ENCODE data around the gene CISH. TPM values are rescaled to one million over a fixed set of nuclear protein-coding genes. Genes with fewer than 3 reads are reported as not detected.

The CISH gene
- total and polyA plus RNA-seq, 2 of the 4 experiments (the other 2 are of a cell fraction) = 0.90 to 4.0 TPM

- CTCF ChIA-PET = interaction anchor here (0.8 to 3.3 kb wide), 5 partner anchors 11 to 43 kb away, joined by 3 to 20 read pairs (median 6); partner anchors contain the start of gene HEMK1
- ATAC-seq (ENCODE audit: low read depth) (no peak), DNase-seq (no peak)
- Histone ChIP-seq H3K4ac (ENCODE audit: low read depth, low read length) (peak overlapping the region; percentile 63), H3K14ac (replicated peaks; ENCODE audit: low read depth, low read length) (no peak overlapping the region), H3K23ac (ENCODE audit: low read depth, low read length) (peak overlapping the region; percentile 67; the same call in 1 of the 2 replicates), H3K9me1 (ENCODE audit: insufficient read depth, low read length) (peaks cover 11% of the 10 kb centered on the region), H3K27ac (ENCODE audit: insufficient read depth, low read length) (peak overlapping the region; percentile 39), H3K4me2 (ENCODE audit: low read depth, low read length) (peak overlapping the region; percentile 77), H3K9me3 (ENCODE audit: control insufficient read depth, insufficient read depth, low read length) (no peaks in the 10 kb centered on the region), H3K36me3 (ENCODE audit: control insufficient read depth, insufficient read depth, low read length) (peaks cover 6% of the 10 kb centered on the region; the same call in 1 of the 2 replicates), H3K4me1 (ENCODE audit: control insufficient read depth, insufficient read depth, low read length) (peaks cover 4% of the 10 kb centered on the region), H2BK5ac (ENCODE audit: low read depth, low read length, poor library complexity, severe bottlenecking) (no peak overlapping the region), H4K91ac (ENCODE audit: insufficient read depth, low read depth, low read length) (no peak overlapping the region), H2AK5ac (ENCODE audit: low read depth, low read length) (no peak overlapping the region), H2AFZ (replicated peaks; ENCODE audit: low read length, poor library complexity) (peak overlapping the region; percentile 91), H3K56ac (ENCODE audit: extremely low read depth, insufficient read depth, low read length) (peak overlapping the region; percentile 53; the same call in 1 of the 2 replicates), H3K9ac (ENCODE audit: low read depth, low read length) (peak overlapping the region; percentile 62), H2AK9ac (replicated peaks; ENCODE audit: low read depth, low read length, poor library complexity) (peak overlapping the region; percentile 77), H4K5ac (ENCODE audit: low read depth, low read length) (no peak overlapping the region), H3K27me3 (ENCODE audit: control insufficient read depth, insufficient read depth, low read length) (no peaks in the 10 kb centered on the region), H2BK120ac (ENCODE audit: low read depth, low read length) (0 out of 2 replicates have a peak overlapping the region, but pooled peaks have one; percentile 12), H2BK20ac (ENCODE audit: low read depth, low read length) (no peak overlapping the region), H4K8ac (ENCODE audit: low read depth in 2 of 2, low read length in 2 of 2) (peak overlapping the region; percentile 8 to 38; a peak in 1 of 4 replicates), H2BK15ac (ENCODE audit: low read depth, low read length) (0 out of 3 replicates have a peak overlapping the region, but pooled peaks have one; percentile 21), H4K20me1 (ENCODE audit: insufficient read depth, low read length) (no peaks in the 10 kb centered on the region), H3K4me3 (ENCODE audit: insufficient read depth, low read depth, low read length) (peak overlapping the region; percentile 81), H3K79me1 (ENCODE audit: low read depth in 1 of 2, low read length in 2 of 2) (peaks cover 13 to 15% of the 10 kb centered on the region in 2 experiments; a peak in 3 of 4 replicates), H3K18ac (ENCODE audit: low read depth, low read length) (no peak overlapping the region; the same call in 1 of the 2 replicates)
- in situ Hi-C loops (cut with MboI; ENCODE audit: low sequenced_read_pairs) (loop anchor here (5.0 to 25.0 kb wide), 2 partner anchors 40 to 1075 kb away; no protein-coding TSS in a partner anchor), intact Hi-C loops (cut with micrococcal nuclease) (loop anchor here (10.0 kb wide), 1 partner anchor 1052 kb away; no protein-coding TSS in a partner anchor), dilution Hi-C loops (cut with HindIII; ENCODE audit: low sequenced_read_pairs, unreplicated experiment) (no loop called here)
- 7% methylated on average over 9 of the region's 29 CpGs; no CpG with 5 or more reads in 1 of the 2 experiments for WGBS, 2 experiments (ENCODE audit: extremely low coverage in 2 of 2, insufficient read length in 1 of 2)
- no TSS peak for BruUV-seq (replicated peaks)
- POLR2A ChIA-PET (ENCODE audit: unreplicated experiment) = interaction anchor here (1.0 to 1.8 kb wide), 2 partner anchors 10 to 43 kb away, joined by 5 to 8 read pairs; partner anchors contain the start of gene HEMK1
- TF ChIP-seq SMC3 (IDR thresholded peaks at IDR 0.05; ENCODE audit: low read depth, low read length) (no peak), BHLHE40 (IDR thresholded peaks at IDR 0.05; ENCODE audit: low read depth, low read length) (no peak), ELK1 (IDR thresholded peaks at IDR 0.05; ENCODE audit: borderline replicate concordance, low read depth, low read length) (no peak), CEBPB (IDR thresholded peaks at IDR 0.05; ENCODE audit: low read depth, low read length) (no peak), MAFK (IDR thresholded peaks at IDR 0.05; ENCODE audit: low read depth, low read length) (no peak), MXI1 (IDR thresholded peaks at IDR 0.05; ENCODE audit: borderline replicate concordance, low read depth, low read length) (no peak; the same call in 1 of the 2 replicates), RAD21 (IDR thresholded peaks at IDR 0.05; ENCODE audit: low read length) (no peak), FOS (IDR thresholded peaks at IDR 0.05; ENCODE audit: low read depth, low read length) (no peak), NFE2L2 (IDR thresholded peaks at IDR 0.05; ENCODE audit: low read depth, low read length) (no peak), POLR2A (IDR thresholded peaks at IDR 0.05; ENCODE audit: low read depth, low read length) (no peak), RFX5 (IDR thresholded peaks at IDR 0.05; ENCODE audit: low read depth, low read length) (no peak), RCOR1 (IDR thresholded peaks at IDR 0.05; ENCODE audit: insufficient replicate concordance, low read length) (no peak)
- TF ChIP-seq, protein P1, sequence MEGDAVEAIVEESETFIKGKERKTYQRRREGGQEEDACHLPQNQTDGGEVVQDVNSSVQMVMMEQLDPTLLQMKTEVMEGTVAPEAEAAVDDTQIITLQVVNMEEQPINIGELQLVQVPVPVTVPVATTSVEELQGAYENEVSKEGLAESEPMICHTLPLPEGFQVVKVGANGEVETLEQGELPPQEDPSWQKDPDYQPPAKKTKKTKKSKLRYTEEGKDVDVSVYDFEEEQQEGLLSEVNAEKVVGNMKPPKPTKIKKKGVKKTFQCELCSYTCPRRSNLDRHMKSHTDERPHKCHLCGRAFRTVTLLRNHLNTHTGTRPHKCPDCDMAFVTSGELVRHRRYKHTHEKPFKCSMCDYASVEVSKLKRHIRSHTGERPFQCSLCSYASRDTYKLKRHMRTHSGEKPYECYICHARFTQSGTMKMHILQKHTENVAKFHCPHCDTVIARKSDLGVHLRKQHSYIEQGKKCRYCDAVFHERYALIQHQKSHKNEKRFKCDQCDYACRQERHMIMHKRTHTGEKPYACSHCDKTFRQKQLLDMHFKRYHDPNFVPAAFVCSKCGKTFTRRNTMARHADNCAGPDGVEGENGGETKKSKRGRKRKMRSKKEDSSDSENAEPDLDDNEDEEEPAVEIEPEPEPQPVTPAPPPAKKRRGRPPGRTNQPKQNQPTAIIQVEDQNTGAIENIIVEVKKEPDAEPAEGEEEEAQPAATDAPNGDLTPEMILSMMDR (conservative IDR thresholded peaks at IDR 0.05; ENCODE audit: low read depth, low read length) = no peak
- TF ChIP-seq, protein P2, sequence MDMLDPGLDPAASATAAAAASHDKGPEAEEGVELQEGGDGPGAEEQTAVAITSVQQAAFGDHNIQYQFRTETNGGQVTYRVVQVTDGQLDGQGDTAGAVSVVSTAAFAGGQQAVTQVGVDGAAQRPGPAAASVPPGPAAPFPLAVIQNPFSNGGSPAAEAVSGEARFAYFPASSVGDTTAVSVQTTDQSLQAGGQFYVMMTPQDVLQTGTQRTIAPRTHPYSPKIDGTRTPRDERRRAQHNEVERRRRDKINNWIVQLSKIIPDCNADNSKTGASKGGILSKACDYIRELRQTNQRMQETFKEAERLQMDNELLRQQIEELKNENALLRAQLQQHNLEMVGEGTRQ (IDR thresholded peaks at IDR 0.05; ENCODE audit: low read depth, low read length) = no peak
Measured at GRCh38 chr3:50612234-50612882, 784 bp upstream of the CISH start.
